Measurements from ENCODE around the gene RABGAP1L. TPM values are rescaled to one million over a fixed set of nuclear protein-coding genes. Genes with fewer than 3 reads are reported as not detected.

RABGAP1L gene
- total and polyA plus RNA-seq, 2 donors from 2014 or later = 16.2 to 48.5 TPM

DNA sequence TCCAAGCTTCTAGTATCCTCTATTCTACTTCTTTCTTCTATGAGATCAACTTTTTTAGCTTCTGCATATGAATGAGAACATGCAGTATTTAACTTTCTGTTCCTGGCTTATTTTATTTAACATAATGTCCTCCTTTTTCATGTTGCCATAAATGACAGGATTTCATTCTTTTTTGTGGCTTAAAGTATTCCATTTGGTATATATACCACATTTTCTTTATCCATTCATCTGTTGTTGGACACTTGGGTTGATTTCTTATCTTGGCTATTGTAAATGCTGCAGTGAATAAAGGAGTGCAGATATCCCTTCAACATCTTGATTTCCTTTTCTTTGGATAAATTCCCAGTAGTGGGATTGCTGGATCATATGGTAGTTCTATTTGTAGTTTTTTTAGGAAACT lies 498.1 kb downstream of the RABGAP1L start:
- no peak overlapping the region for H3K4me3 ChIP-seq (ENCODE audit: low read length in 3 of 3)
- no peak for DNase-seq
- H3K27ac ChIP-seq (ENCODE audit: low read depth in 2 of 2, low read length in 2 of 2) = no peak overlapping the region
- TF ChIP-seq, protein P1, sequence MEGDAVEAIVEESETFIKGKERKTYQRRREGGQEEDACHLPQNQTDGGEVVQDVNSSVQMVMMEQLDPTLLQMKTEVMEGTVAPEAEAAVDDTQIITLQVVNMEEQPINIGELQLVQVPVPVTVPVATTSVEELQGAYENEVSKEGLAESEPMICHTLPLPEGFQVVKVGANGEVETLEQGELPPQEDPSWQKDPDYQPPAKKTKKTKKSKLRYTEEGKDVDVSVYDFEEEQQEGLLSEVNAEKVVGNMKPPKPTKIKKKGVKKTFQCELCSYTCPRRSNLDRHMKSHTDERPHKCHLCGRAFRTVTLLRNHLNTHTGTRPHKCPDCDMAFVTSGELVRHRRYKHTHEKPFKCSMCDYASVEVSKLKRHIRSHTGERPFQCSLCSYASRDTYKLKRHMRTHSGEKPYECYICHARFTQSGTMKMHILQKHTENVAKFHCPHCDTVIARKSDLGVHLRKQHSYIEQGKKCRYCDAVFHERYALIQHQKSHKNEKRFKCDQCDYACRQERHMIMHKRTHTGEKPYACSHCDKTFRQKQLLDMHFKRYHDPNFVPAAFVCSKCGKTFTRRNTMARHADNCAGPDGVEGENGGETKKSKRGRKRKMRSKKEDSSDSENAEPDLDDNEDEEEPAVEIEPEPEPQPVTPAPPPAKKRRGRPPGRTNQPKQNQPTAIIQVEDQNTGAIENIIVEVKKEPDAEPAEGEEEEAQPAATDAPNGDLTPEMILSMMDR (IDR thresholded peaks at IDR 0.05; ENCODE audit: borderline replicate concordance, extremely low read depth, insufficient read depth) = no peak
- peaks cover 0 to 8% (median 0%) of the 10 kb centered on the region in 3 donors for H3K9me3 ChIP-seq (ENCODE audit: control insufficient read depth in 2 of 3, insufficient read depth in 1 of 3, low read length in 3 of 3)
- H3K27me3 ChIP-seq (ENCODE audit: control insufficient read depth, insufficient read depth, low read length) = no peaks in the 10 kb centered on the region
- FAIRE-seq = no peak
- no peaks in the 10 kb centered on the region for H3K4me1 ChIP-seq (ENCODE audit: control insufficient read depth in 2 of 3, insufficient read depth in 2 of 3, low read depth in 1 of 3, low read length in 3 of 3)
- H3K36me3 ChIP-seq (ENCODE audit: control insufficient read depth in 2 of 3, insufficient read depth in 3 of 3, low read length in 3 of 3) = no peaks in the 10 kb centered on the region
- no peak overlapping the region for H3K9ac ChIP-seq (ENCODE audit: low read length in 3 of 3)
- intact Hi-C loops (cut with DNase I) = no loop called here

DNA sequence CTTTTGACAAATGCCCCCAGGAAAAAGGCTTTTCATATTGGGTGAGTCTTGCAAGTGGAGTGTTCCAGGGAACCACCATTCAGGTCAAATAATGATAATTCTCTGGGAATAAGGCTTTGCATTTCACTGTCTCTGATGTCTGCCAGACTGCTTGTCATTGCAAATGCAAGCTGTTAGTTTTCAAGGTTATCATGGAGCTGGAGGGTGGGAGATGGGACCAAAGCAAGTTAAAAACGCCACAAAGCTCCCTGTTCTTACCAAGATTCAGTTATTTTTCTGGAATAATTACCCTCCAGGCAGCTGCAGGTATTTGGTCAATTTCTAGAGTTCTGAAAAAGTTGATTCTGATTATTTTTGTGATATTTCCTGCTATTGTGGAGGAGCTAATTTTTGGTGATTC lies 498.6 kb downstream of the RABGAP1L start:
- H3K4me1 ChIP-seq (ENCODE audit: control insufficient read depth in 2 of 3, insufficient read depth in 2 of 3, low read depth in 1 of 3, low read length in 3 of 3) = no peaks in the 10 kb centered on the region
- H3K4me3 ChIP-seq (ENCODE audit: low read length in 3 of 3) = no peak overlapping the region
- DNase-seq = no peak
- TF ChIP-seq, protein P1 (IDR thresholded peaks at IDR 0.05; ENCODE audit: borderline replicate concordance, extremely low read depth, insufficient read depth) = no peak
- no peak overlapping the region for H3K27ac ChIP-seq (ENCODE audit: low read depth in 2 of 2, low read length in 2 of 2)
- FAIRE-seq = no peak
- H3K27me3 ChIP-seq (ENCODE audit: control insufficient read depth, insufficient read depth, low read length) = no peaks in the 10 kb centered on the region
- no peak overlapping the region for H3K9ac ChIP-seq (ENCODE audit: low read length in 3 of 3)
- no peaks in the 10 kb centered on the region for H3K36me3 ChIP-seq (ENCODE audit: control insufficient read depth in 2 of 3, insufficient read depth in 3 of 3, low read length in 3 of 3)
- peaks cover 0 to 8% (median 0%) of the 10 kb centered on the region in 3 donors for H3K9me3 ChIP-seq (ENCODE audit: control insufficient read depth in 2 of 3, insufficient read depth in 1 of 3, low read length in 3 of 3)
- intact Hi-C loops (cut with DNase I) = no loop called here

GRCh38 chr1:174659823-174660222 lies 500.5 kb downstream of the RABGAP1L start:
- FAIRE-seq = no peak
- intact Hi-C loops (cut with DNase I) = no loop called here

More at GRCh38 chr1:174659823-174660222, 500.5 kb downstream of the RABGAP1L start:
- H3K9ac ChIP-seq (ENCODE audit: low read length in 3 of 3) = no peak overlapping the region
- no peak overlapping the region for H3K4me3 ChIP-seq (ENCODE audit: low read length in 3 of 3)
- no peak overlapping the region for H3K27ac ChIP-seq (ENCODE audit: low read depth in 2 of 2, low read length in 2 of 2)
- no peak for DNase-seq
- H3K27me3 ChIP-seq (ENCODE audit: control insufficient read depth, insufficient read depth, low read length) = no peaks in the 10 kb centered on the region
- H3K9me3 ChIP-seq (ENCODE audit: control insufficient read depth in 2 of 3, insufficient read depth in 1 of 3, low read length in 3 of 3) = peaks cover 0 to 8% (median 0%) of the 10 kb centered on the region in 3 donors
- H3K4me1 ChIP-seq (ENCODE audit: control insufficient read depth in 2 of 3, insufficient read depth in 2 of 3, low read depth in 1 of 3, low read length in 3 of 3) = no peaks in the 10 kb centered on the region
- TF ChIP-seq, protein P1 (IDR thresholded peaks at IDR 0.05; ENCODE audit: borderline replicate concordance, extremely low read depth, insufficient read depth) = no peak
- no peaks in the 10 kb centered on the region for H3K36me3 ChIP-seq (ENCODE audit: control insufficient read depth in 2 of 3, insufficient read depth in 3 of 3, low read length in 3 of 3)
